Measurements from ENCODE around the gene RGS7. TPM values are rescaled to one million over a fixed set of nuclear protein-coding genes. Genes with fewer than 3 reads are reported as not detected.

The RGS7 gene
- total RNA-seq, 1 experiment from 2014 or later = 0.37 TPM

GRCh38 chr1:241275981-241276380, 81.0 kb downstream of the RGS7 start:
- H3K27ac ChIP-seq = no peak overlapping the region
- H3K27me3 ChIP-seq (replicated peaks) = no peaks in the 10 kb centered on the region
- DNase-seq (ENCODE audit: low read depth in 1 of 2, low spot score in 2 of 2) = no peak
- H3K4me3 ChIP-seq = no peak overlapping the region
- no peaks in the 10 kb centered on the region for H3K9me3 ChIP-seq (replicated peaks)
- H3K36me3 ChIP-seq = no peaks in the 10 kb centered on the region
- H3K4me1 ChIP-seq (replicated peaks) = no peaks in the 10 kb centered on the region

GRCh38 chr1:241275226-241275625, 81.8 kb downstream of the RGS7 start:
- H3K4me3 ChIP-seq = no peak overlapping the region
- no peaks in the 10 kb centered on the region for H3K4me1 ChIP-seq (replicated peaks)
- H3K36me3 ChIP-seq = no peaks in the 10 kb centered on the region
- DNase-seq (ENCODE audit: low read depth in 1 of 2, low spot score in 2 of 2) = no peak
- H3K27me3 ChIP-seq (replicated peaks) = no peaks in the 10 kb centered on the region
- no peaks in the 10 kb centered on the region for H3K9me3 ChIP-seq (replicated peaks)
- H3K27ac ChIP-seq = no peak overlapping the region

GRCh38 chr1:241274693-241275092, 82.3 kb downstream of the RGS7 start:
- Histone ChIP-seq H3K27ac (no peak overlapping the region), H3K4me3 (no peak overlapping the region), H3K36me3 (no peaks in the 10 kb centered on the region), H3K9me3 (replicated peaks) (no peaks in the 10 kb centered on the region), H3K27me3 (replicated peaks) (no peaks in the 10 kb centered on the region), H3K4me1 (replicated peaks) (no peaks in the 10 kb centered on the region)
- no peak for DNase-seq (ENCODE audit: low read depth in 1 of 2, low spot score in 2 of 2)

- no peaks in the 10 kb centered on the region for H3K27me3 ChIP-seq (replicated peaks)
- no peaks in the 10 kb centered on the region for H3K9me3 ChIP-seq (replicated peaks)
- no peaks in the 10 kb centered on the region for H3K36me3 ChIP-seq
- H3K4me3 ChIP-seq = no peak overlapping the region
- H3K27ac ChIP-seq = no peak overlapping the region
- no peak for DNase-seq (ENCODE audit: low read depth in 1 of 2, low spot score in 2 of 2)
- no peaks in the 10 kb centered on the region for H3K4me1 ChIP-seq (replicated peaks)
Observed at GRCh38 chr1:241272828-241273227, 84.2 kb downstream of the RGS7 start.

GRCh38 chr1:241271427-241271826, 85.6 kb downstream of the RGS7 start:
- Histone ChIP-seq H3K9me3 (replicated peaks) (no peaks in the 10 kb centered on the region), H3K36me3 (no peaks in the 10 kb centered on the region), H3K4me1 (replicated peaks) (no peaks in the 10 kb centered on the region), H3K27me3 (replicated peaks) (no peaks in the 10 kb centered on the region), H3K27ac (no peak overlapping the region), H3K4me3 (no peak overlapping the region)
- no peak for DNase-seq (ENCODE audit: low read depth in 1 of 2, low spot score in 2 of 2)

- H3K9me3 ChIP-seq (replicated peaks) = no peaks in the 10 kb centered on the region
- no peaks in the 10 kb centered on the region for H3K27me3 ChIP-seq (replicated peaks)
- H3K36me3 ChIP-seq = no peaks in the 10 kb centered on the region
- H3K27ac ChIP-seq = no peak overlapping the region
- DNase-seq (ENCODE audit: low read depth in 1 of 2, low spot score in 2 of 2) = no peak
- no peaks in the 10 kb centered on the region for H3K4me1 ChIP-seq (replicated peaks)
- no peak overlapping the region for H3K4me3 ChIP-seq
Observed at GRCh38 chr1:241270016-241270415, 87.0 kb downstream of the RGS7 start.

- H3K36me3 ChIP-seq = no peaks in the 10 kb centered on the region
- H3K9me3 ChIP-seq (replicated peaks) = no peaks in the 10 kb centered on the region
- H3K27ac ChIP-seq = no peak overlapping the region
- H3K4me1 ChIP-seq (replicated peaks) = no peaks in the 10 kb centered on the region
- DNase-seq (ENCODE audit: low read depth in 1 of 2, low spot score in 2 of 2) = no peak
- no peaks in the 10 kb centered on the region for H3K27me3 ChIP-seq (replicated peaks)
- H3K4me3 ChIP-seq = no peak overlapping the region
Observed at GRCh38 chr1:241269116-241269515, 87.9 kb downstream of the RGS7 start.

GRCh38 chr1:241266121-241266520, 90.9 kb downstream of the RGS7 start:
- no peak overlapping the region for H3K4me3 ChIP-seq
- DNase-seq (ENCODE audit: low read depth in 1 of 2, low spot score in 2 of 2) = no peak
- H3K4me1 ChIP-seq (replicated peaks) = no peaks in the 10 kb centered on the region
- H3K9me3 ChIP-seq (replicated peaks) = no peaks in the 10 kb centered on the region
- no peaks in the 10 kb centered on the region for H3K36me3 ChIP-seq
- no peaks in the 10 kb centered on the region for H3K27me3 ChIP-seq (replicated peaks)
- no peak overlapping the region for H3K27ac ChIP-seq

- Histone ChIP-seq H3K9me3 (replicated peaks) (no peaks in the 10 kb centered on the region), H3K4me1 (replicated peaks) (no peaks in the 10 kb centered on the region), H3K27me3 (replicated peaks) (no peaks in the 10 kb centered on the region), H3K27ac (no peak overlapping the region), H3K36me3 (no peaks in the 10 kb centered on the region), H3K4me3 (no peak overlapping the region)
- DNase-seq (ENCODE audit: low read depth in 1 of 2, low spot score in 2 of 2) = no peak
Observed at GRCh38 chr1:241265428-241265827, 91.6 kb downstream of the RGS7 start.

GRCh38 chr1:241263346-241263745, 93.7 kb downstream of the RGS7 start:
- Histone ChIP-seq H3K4me3 (no peak overlapping the region), H3K36me3 (no peaks in the 10 kb centered on the region), H3K9me3 (replicated peaks) (no peaks in the 10 kb centered on the region), H3K27ac (no peak overlapping the region), H3K27me3 (replicated peaks) (no peaks in the 10 kb centered on the region), H3K4me1 (replicated peaks) (no peaks in the 10 kb centered on the region)
- no peak for DNase-seq (ENCODE audit: low read depth in 1 of 2, low spot score in 2 of 2)

- no peaks in the 10 kb centered on the region for H3K36me3 ChIP-seq
- H3K9me3 ChIP-seq (replicated peaks) = no peaks in the 10 kb centered on the region
- no peak overlapping the region for H3K4me3 ChIP-seq
- H3K27ac ChIP-seq = no peak overlapping the region
- DNase-seq (ENCODE audit: low read depth in 1 of 2, low spot score in 2 of 2) = no peak
- H3K27me3 ChIP-seq (replicated peaks) = no peaks in the 10 kb centered on the region
- no peaks in the 10 kb centered on the region for H3K4me1 ChIP-seq (replicated peaks)
Observed at GRCh38 chr1:241253471-241253870, 103.5 kb downstream of the RGS7 start.

GRCh38 chr1:241250465-241250864, 106.5 kb downstream of the RGS7 start:
- no peaks in the 10 kb centered on the region for H3K27me3 ChIP-seq (replicated peaks)
- DNase-seq (ENCODE audit: low read depth in 1 of 2, low spot score in 2 of 2) = no peak

GRCh38 chr1:241240069-241240468, 116.9 kb downstream of the RGS7 start:
- Histone ChIP-seq H3K4me3 (no peak overlapping the region), H3K27ac (no peak overlapping the region), H3K27me3 (replicated peaks) (no peaks in the 10 kb centered on the region), H3K36me3 (no peaks in the 10 kb centered on the region), H3K9me3 (replicated peaks) (no peaks in the 10 kb centered on the region), H3K4me1 (replicated peaks) (no peaks in the 10 kb centered on the region)
- no peak for DNase-seq (ENCODE audit: low read depth in 1 of 2, low spot score in 2 of 2)

More at GRCh38 chr1:241250465-241250864, 106.5 kb downstream of the RGS7 start:
- H3K4me1 ChIP-seq (replicated peaks) = no peaks in the 10 kb centered on the region
- no peak overlapping the region for H3K4me3 ChIP-seq
- H3K36me3 ChIP-seq = no peaks in the 10 kb centered on the region
- H3K9me3 ChIP-seq (replicated peaks) = no peaks in the 10 kb centered on the region
- no peak overlapping the region for H3K27ac ChIP-seq

GRCh38 chr1:241237873-241238272, 119.1 kb downstream of the RGS7 start:
- DNase-seq (ENCODE audit: low read depth in 1 of 2, low spot score in 2 of 2) = no peak
- H3K4me3 ChIP-seq = no peak overlapping the region
- H3K4me1 ChIP-seq (replicated peaks) = no peaks in the 10 kb centered on the region
- no peaks in the 10 kb centered on the region for H3K9me3 ChIP-seq (replicated peaks)
- H3K36me3 ChIP-seq = no peaks in the 10 kb centered on the region
- no peak overlapping the region for H3K27ac ChIP-seq
- no peaks in the 10 kb centered on the region for H3K27me3 ChIP-seq (replicated peaks)

- no peak for DNase-seq (ENCODE audit: low read depth in 1 of 2, low spot score in 2 of 2)
- Histone ChIP-seq H3K27me3 (replicated peaks) (no peaks in the 10 kb centered on the region), H3K4me1 (replicated peaks) (no peaks in the 10 kb centered on the region), H3K4me3 (no peak overlapping the region), H3K36me3 (no peaks in the 10 kb centered on the region), H3K27ac (no peak overlapping the region), H3K9me3 (replicated peaks) (no peaks in the 10 kb centered on the region)
Observed at GRCh38 chr1:241235256-241235897, 121.6 kb downstream of the RGS7 start.

Data from SJSA1 (cell line).